HCT116 (cell line): ENCODE measurements around the gene CAMKMT.

Source experiments
- CTCF ChIP-seq, 3 experiments: fragments of 200-600 bp in 1 of 3; sonication (generic) in 1 of 3; IDR thresholded peaks in 2 of 3; conservative IDR thresholded peaks in 1 of 3; 2 replicates each; pipeline ENCODE4 v1.5.1; 2012 to 2017; ENCODE audit warnings: low read depth in 2 of 3, low read length in 2 of 3, antibody characterized with exemption in 1 of 3, borderline replicate concordance in 1 of 3, control low read depth in 1 of 3, mild to moderate bottlenecking in 1 of 3, mixed read lengths in 1 of 3, mixed run types in 1 of 3, moderate library complexity in 1 of 3; ENCODE audit not compliant: insufficient read depth in 1 of 3
- EZH2 ChIP-seq: fragments of 200-600 bp; sonication (generic); IDR thresholded peaks from 2 replicates; pipeline ENCODE4 v1.6.1; 2017; ENCODE audit warnings: antibody characterized with exemption, mixed run types
- POLR2A ChIP-seq: IDR thresholded peaks from 2 replicates; pipeline ENCODE4 v1.7.0; 2011; ENCODE audit warnings: borderline replicate concordance; ENCODE audit not compliant: insufficient read depth, insufficient read length; ENCODE audit errors: extremely low read depth
- POLR2AphosphoS5 ChIP-seq: IDR thresholded peaks from 2 replicates; pipeline ENCODE4 v1.6.1; 2011; ENCODE audit warnings: mild to moderate bottlenecking, low read depth, low read length, moderate library complexity
- RAD21 ChIP-seq: IDR thresholded peaks from 2 replicates; pipeline ENCODE4 v1.6.1; 2012; ENCODE audit warnings: low read depth, mild to moderate bottlenecking
- YY1 ChIP-seq: IDR thresholded peaks from 2 replicates; pipeline ENCODE4 v1.6.1; 2011; ENCODE audit warnings: low read length, low read depth, moderate library complexity, mild to moderate bottlenecking; ENCODE audit not compliant: insufficient replicate concordance; ENCODE audit errors: extremely low read depth
- ZFX ChIP-seq: fragments of 450-650 bp; IDR thresholded peaks from 2 replicates; pipeline ENCODE4 v1.6.1; 2017
- TF ChIP-seq, protein P1 (sequence below): IDR thresholded peaks from 2 replicates; pipeline ENCODE4 v1.6.1; 2011; ENCODE audit warnings: mild to moderate bottlenecking, low read length, moderate library complexity; ENCODE audit not compliant: insufficient replicate concordance; ENCODE audit errors: extremely low read depth

DNA sequence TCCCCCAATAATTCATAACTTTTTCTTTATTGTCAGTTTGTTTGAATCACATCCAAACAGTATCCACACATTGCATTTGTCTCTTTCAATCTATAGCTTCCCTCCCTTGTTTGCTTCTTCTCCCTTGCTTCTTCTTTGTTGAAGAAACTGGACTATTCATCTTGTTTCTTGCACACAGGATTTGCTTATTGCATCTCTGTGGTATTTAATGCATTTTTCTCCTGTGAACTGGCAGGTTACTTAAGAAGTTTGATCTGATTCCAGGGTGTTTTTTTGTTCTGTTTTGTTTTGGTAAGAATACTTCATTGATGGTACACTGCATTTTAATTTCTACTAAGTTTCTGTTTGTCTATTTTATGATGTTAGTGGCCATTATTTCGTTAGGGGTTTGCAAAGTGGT is 166.8 kb downstream of the CAMKMT start:
- no peak for TF ChIP-seq YY1
- TF ChIP-seq POLR2A = no peak
- no peak for TF ChIP-seq CTCF (IDR thresholded peaks at IDR 0.05 in 2 of 3, conservative IDR thresholded peaks at IDR 0.05 in 1 of 3; ENCODE audit: borderline replicate concordance in 1 of 3, insufficient read depth in 1 of 3, low read depth in 2 of 3, low read length in 2 of 3)
- TF ChIP-seq EZH2 = no peak
- no peak for TF ChIP-seq ZFX
- TF ChIP-seq RAD21 = no peak
- TF ChIP-seq POLR2AphosphoS5 = no peak
- TF ChIP-seq, protein P1, sequence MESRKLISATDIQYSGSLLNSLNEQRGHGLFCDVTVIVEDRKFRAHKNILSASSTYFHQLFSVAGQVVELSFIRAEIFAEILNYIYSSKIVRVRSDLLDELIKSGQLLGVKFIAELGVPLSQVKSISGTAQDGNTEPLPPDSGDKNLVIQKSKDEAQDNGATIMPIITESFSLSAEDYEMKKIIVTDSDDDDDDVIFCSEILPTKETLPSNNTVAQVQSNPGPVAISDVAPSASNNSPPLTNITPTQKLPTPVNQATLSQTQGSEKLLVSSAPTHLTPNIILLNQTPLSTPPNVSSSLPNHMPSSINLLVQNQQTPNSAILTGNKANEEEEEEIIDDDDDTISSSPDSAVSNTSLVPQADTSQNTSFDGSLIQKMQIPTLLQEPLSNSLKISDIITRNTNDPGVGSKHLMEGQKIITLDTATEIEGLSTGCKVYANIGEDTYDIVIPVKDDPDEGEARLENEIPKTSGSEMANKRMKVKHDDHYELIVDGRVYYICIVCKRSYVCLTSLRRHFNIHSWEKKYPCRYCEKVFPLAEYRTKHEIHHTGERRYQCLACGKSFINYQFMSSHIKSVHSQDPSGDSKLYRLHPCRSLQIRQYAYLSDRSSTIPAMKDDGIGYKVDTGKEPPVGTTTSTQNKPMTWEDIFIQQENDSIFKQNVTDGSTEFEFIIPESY = no peak
